Measurements from ENCODE around the gene ACAA1.

DNA sequence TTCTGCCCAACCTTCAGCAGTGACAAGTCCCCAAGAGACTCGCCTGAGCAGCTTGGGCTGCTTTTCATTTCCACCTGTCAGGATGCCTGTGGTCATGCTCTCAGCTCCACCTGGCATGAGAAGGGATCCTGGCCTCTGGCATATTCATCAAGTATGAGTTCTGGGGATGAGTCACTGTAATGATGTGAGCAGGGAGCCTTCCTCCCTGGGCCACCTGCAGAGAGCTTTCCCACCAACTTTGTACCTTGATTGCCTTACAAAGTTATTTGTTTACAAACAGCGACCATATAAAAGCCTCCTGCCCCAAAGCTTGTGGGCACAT lies 5.0 kb upstream of the ACAA1 start:
- no peak for TF ChIP-seq CTCF (IDR thresholded peaks at IDR 0.05)
- no peak for TF ChIP-seq POLR2A (IDR thresholded peaks at IDR 0.05)
